G401.6 (cell line): ENCODE measurements around the gene RNU6-1.

Experiments used
- FAIRE-seq: peaks from 2 replicates; lab custom pipeline; 2012; peaks lifted over from hg19 to GRCh38; lab: Jason Lieb, UNC

The RNU6-1 gene

GRCh38 chr15:67839929-67840748, at the start of gene RNU6-1:
TSS of gene RNU6-1 (minus strand) at chr15:67840045.
- peak; percentile 97 for FAIRE-seq

- FAIRE-seq, result no peak
These were observed 47.9 kb upstream of the RNU6-1 start for GRCh38 chr15:67887776-67888175.

- FAIRE-seq, result no peak
These were observed 46.0 kb upstream of the RNU6-1 start for GRCh38 chr15:67885861-67886260.

DNA sequence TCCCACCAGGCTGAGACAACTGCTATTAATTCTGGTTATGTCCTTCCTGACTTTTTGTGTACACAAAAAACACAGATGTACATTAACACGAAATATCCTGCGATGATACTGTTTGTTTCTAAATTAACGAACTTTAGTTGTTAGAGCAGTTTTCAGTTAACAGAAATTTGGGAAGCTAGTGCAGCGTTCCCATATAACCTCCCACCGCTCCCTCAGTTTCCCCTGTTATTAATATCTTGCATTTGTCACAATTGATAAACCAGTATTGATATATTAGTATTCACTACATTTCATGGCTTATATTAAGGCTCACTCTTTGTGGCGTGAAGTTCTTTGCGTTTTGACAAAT, 45.3 kb upstream of the RNU6-1 start:
- no peak for FAIRE-seq

DNA sequence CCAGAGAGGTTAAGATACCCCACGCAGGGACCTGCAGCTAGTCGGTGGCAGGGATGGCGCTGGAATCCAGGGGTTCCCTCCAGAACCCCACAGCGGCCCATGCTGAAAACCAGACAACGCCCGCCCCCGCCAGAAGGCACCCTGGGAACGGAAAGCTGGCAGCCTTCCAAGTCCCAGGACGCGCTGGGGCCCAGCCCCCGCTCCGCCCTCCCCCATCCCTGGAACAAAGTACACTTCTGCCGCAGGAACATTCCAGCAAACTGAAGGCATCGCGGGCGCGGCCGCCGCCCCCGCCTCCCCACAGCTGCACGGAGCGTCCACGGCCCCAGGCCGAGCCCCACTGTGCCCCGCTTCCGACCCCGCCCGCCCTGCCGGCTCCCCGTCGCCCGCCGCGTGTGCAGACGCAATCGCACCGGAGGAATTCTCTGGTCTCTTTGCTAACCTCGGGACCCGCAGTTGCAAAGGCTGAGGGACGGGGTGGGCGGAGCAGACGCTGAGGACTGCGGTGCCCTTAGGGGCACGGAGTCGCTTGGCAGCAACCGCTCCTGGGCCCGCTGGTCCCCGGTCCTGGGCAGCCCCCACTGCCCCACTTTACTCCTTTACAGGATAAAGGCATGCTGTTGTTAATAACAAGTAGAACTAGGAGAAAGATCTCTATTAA, 44.8 kb upstream of the RNU6-1 start:
- no peak for FAIRE-seq

GRCh38 chr15:67884009-67884408, 44.2 kb upstream of the RNU6-1 start:
- no peak for FAIRE-seq

- no peak for FAIRE-seq
These were observed 43.5 kb upstream of the RNU6-1 start for GRCh38 chr15:67883234-67883773.

GRCh38 chr15:67882487-67883233, 42.8 kb upstream of the RNU6-1 start:
- no peak for FAIRE-seq

GRCh38 chr15:67880651-67881182, 40.9 kb upstream of the RNU6-1 start:
- no peak for FAIRE-seq

DNA sequence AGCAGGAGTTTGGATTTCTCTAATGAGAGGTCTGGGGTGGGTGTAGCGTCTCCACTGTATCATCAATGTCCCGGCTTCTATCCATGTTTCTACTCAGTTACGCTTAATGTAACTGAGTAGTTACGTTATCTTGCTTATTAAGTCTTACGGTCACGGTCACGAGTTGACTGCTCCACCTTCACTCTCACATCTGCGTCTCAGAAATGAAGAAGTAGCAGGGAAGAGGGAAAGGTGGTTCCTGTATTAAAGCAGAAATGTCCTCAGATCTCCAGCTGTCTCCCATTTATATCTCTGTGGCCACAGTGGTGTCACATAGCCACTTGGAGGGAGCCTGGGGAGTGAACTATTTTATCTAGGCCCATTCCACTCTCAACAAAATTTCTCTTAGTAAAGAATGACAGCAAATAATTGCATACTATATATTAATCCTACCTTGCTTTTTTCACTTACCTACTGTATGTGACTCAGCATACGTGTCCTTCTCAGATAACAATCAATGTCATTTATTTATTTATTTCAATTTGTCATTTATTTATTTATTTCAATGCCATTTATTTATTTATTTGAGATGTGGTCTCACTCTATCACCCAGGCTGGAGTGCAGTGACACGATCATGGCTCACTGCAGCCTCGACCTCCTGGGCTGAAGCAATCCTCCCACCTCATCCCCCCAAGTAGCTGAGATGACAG, 39.7 kb upstream of the RNU6-1 start:
- FAIRE-seq, result no peak

DNA sequence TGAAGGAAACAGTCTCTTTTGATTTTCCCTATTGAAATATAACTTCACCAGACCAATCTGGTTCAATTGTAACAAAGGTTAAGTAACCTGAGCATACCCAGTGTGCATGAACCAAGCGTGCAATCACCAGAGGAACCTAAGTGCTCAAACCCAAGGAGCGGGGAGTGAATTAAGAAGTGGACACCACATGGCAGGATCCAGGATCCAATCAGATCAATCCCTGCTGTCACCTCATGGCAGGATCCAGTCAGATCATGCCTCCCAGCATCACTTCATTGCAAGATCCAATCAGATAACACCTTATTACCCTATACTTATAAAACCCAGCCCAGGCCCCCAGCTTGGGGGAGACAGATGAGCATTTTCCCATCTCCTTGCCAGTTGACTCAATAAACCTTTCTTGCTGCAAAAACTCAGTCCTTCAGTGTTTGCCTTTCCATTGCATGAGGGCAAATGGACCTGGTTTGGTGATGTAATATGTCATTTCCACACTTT, 38.9 kb upstream of the RNU6-1 start:
- no peak for FAIRE-seq

DNA sequence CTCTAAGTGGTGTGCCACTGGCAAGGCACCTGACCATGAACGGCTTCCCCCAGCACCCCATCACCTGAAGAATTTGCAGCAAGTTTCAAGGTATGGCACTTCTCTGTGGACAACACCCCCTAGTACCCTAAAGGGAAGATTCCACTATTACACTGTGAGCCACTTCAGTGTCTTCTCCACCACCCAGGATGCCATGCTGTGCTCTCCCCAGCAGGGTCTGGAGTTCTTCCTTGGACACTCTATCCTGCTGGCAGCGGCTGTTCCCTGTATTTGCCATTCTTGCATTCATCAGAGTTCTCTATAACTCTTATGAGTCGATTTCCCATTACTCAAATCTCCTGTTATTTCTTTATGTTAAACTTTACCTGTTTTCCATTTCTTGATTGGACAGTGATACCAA, 33.9 kb upstream of the RNU6-1 start:
- FAIRE-seq, result no peak

- FAIRE-seq, result no peak
These were observed 31.1 kb upstream of the RNU6-1 start for GRCh38 chr15:67870868-67871408.

DNA sequence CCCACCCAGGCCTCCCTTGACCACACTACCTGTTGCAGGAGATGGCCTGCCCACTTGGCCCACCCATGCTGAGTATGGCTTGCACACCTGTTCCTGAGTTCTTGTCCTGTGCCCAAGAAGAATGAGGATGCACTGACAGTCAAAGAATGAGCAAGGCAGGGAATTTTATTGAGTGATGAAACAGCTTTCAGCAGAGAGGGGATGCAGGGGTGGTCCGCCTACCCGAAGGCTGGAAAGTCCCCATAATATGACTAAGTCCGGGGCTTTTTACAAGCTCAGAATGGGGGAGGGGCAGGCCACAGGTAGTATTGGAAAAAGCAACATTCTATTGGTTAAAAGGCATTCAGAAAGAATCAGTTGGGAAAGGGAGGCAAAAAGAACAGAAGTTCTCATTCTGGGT, 29.9 kb upstream of the RNU6-1 start:
- no peak for FAIRE-seq

DNA sequence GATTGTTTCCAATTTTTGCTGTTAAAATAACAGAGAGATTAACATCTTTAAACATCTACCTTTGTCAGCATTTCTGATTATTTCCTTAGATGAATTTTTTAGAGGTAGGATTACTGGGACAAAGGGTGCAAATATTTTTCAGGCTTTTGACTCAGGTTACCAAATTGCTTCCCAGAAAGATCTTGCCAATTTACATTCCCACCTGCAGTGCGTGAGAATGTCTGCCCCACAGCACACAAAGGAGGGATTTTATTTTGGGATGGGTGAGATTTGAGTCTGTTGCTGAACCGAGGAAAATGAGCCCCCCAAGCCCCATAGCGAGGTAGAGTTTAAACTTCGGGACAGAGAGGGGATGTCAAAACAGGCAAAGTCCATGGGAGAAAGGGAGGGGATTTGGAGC, 25.9 kb upstream of the RNU6-1 start:
- no peak for FAIRE-seq

DNA sequence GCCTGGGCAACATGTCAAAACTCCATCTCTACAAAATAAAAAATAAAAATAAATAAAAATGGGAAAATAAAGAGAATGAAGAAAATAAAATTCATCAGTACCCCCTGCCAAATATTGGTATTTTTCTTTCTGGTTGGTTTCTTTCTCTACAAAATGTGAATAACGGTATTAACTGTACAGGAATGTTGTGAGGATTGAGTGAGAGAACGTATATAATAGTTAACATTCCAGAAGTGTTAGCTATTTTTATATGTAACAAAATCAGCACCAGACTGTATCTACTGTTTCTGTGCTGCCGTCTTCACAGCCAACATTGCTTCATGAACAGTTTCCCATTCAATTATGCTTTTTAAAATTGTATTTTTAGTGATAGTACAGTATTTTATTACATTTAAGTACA, 25.5 kb upstream of the RNU6-1 start:
- FAIRE-seq, result no peak

DNA sequence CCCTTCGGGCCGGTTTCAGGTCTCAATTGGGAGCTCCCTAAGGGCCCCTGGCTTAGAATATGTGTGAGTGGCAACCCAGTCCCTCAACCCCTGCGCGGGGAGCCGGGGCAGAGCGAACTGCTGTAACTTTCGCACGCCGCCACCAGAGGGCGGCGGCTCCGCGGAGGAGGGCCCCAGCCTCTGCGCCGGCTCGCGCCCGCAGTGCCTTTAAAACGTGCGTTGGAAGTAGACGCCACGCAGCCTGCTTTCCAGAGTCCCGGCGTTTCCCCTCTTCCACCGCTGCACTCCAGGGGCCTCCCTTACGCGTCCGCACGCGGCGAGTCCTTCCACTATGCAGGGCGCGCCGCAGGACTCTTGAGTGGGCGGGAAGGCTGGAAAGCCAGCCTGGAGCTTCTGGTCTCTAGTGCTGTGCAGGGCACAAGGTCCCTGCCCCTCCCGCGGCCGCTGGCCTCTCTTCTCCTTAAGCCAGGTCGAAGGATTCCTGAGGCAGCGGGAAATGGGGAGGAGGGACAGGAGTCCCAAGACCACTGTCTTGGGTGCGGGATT, 23.7 kb upstream of the RNU6-1 start:
- no peak for FAIRE-seq

DNA sequence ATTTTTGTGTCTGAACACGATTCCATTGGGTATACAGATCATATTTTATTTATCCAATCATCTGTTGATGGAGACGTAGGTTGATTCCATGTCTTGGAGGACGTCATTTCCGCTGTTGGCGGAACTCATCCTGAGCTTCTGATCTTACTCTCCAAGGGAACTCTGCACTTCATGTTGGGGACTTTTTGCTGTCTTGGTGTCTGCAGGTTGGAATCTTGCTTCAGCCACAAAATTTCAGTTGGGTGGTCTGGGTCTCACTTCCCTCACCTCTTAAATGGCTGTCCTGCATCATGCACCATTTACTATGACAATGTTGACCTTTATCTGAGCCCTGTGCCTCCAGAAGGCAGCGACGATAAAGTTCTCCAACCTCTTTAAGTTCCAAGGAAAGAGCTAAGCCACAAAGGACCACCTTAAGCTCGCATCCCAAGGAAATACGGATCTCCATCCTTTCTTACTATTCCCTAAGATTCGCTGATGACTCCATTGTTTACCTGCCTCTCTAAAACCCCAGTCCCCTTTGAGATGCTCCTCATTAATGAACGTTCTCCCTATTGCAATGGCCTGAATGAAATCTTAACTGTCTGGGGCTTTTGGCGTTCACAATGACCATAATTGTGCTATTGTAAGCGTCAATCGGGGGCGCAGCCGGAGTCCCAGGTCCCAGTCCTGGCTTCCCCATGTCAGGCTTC, 23.1 kb upstream of the RNU6-1 start:
- FAIRE-seq, result no peak

DNA sequence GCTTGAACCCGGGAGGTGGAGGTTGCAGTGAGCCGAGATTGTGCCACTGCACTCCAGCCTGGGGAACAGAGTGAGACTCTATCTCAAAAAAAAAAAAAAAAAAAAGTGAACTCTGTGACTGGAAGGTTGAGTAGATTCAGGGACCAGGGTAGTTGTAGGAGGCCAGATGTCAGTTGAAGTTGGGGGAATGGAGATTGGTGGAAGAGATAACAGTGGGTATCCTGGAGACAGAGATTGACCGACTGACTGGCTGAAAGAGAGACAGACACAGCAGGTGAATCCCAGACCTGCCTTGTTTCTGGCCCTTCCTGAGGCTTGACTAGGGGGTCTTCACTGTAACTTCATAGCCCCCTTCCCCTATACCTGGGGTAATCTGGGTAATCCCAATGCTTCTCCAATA, 22.1 kb upstream of the RNU6-1 start:
- no peak for FAIRE-seq

DNA sequence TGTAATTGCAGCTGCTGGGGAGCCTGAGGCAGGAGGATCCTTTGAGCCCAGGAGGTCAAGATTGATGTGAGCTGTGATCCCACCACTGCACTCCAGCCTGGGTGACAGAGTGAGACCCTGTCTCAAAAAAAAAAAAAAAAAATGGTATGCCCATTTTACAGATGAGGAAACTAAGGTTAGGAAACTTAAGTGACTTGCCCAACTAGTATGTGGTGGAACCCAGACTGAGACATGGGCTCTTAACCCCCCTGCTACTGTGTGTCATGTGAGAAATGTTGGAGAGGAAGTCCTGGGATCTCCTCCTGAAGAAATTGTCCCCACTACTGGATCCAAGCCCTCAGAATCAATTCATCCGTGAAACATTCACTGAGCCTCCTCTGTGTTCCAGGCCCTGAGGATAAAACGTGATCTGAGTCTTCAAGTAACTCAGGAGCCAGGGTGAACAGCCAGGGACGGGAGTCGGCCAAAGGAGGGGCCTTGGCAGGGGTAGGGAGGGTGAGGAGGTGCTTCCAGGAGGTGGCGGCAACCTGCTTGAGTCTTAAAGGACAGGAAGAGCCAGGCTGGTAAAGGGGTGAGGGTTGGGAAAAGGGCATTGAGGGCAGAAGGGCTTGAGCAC, 19.6 kb upstream of the RNU6-1 start:
- FAIRE-seq, result no peak
